DMS 273 (cell line): ENCODE results near the gene FERMT1.
"Not testable (repeated sequence)": the region's sequence is repeated elsewhere in the genome, so short reads cannot be mapped to it uniquely, and the experiment has no call there.

Experiments used
- DNase-seq: peaks from one replicate; lab custom pipeline; 2025; ENCODE audit not compliant: unreplicated experiment; lab: John Stamatoyannopoulos, UW

Gene FERMT1

GRCh38 chr20:6120491-6120988, 2.3 kb downstream of the FERMT1 start:
- DNase-seq: peak; percentile 75

- DNase-seq: no peak
Measured at GRCh38 chr20:6116758-6117157, 6.1 kb downstream of the FERMT1 start.

DNA sequence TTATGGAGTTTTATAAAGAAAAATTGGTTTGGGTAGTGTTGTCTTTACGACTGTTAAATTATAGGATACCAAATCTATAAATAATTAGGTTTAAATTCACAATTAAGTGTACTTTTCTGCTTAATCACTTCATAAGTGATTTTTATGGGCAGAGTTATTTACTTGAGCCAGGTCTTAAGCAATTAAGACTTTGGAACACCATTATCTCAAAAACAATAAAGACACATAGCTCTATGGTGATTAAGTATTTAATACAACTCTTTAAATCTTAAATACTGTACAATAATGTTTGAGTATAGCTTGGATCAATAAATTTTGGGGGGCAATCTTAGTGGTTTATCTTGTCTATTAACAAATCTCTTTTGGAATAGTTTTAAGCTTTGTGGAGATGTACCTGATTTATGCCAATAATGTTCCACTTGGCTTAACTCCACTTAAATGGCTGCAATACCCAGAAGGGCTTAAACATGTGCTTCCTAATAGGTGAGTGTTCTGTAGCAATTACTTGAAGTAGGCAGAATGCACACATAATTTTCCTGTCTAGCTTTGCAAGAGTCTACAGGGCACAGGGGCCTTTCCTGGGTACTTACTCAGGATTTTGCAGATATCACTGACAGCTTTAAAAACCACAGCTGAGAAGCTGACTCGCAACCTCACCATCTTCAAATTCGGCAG, 7.5 kb downstream of the FERMT1 start:
- DNase-seq: no peak

GRCh38 chr20:6114696-6115095, 8.1 kb downstream of the FERMT1 start:
- no peak for DNase-seq

GRCh38 chr20:6113951-6114350, 8.9 kb downstream of the FERMT1 start:
- no peak for DNase-seq

- DNase-seq: not testable (repeated sequence)
Measured at GRCh38 chr20:6112965-6113364, 9.9 kb downstream of the FERMT1 start.

DNA sequence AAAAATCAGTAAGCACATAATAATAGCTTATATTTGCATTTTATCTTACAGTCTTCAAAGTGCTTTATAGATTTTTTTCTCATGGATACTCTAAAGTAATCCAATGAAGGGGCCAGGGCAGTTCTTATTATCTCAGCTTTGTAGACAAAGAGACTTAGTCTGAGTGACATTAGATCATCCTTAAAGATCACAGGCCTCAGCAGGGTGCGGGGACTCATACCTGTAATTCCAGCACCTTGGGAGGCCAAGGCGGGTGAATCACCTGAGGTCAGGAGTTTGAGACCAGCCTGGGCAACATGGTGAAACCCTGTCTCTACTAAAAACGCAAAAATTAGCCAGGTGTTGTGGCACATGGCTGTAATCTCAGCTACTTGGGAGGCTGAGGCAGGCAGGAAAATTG, 14.5 kb downstream of the FERMT1 start:
- DNase-seq: no peak

GRCh38 chr20:6104493-6105188, 18.2 kb downstream of the FERMT1 start:
- no peak for DNase-seq

- DNase-seq: no peak
Measured at GRCh38 chr20:6103301-6103700, 19.5 kb downstream of the FERMT1 start.

- no peak for DNase-seq
Measured at GRCh38 chr20:6101346-6101745, 21.5 kb downstream of the FERMT1 start.

- no peak for DNase-seq
Measured at GRCh38 chr20:6100246-6100645, 22.6 kb downstream of the FERMT1 start.

DNA sequence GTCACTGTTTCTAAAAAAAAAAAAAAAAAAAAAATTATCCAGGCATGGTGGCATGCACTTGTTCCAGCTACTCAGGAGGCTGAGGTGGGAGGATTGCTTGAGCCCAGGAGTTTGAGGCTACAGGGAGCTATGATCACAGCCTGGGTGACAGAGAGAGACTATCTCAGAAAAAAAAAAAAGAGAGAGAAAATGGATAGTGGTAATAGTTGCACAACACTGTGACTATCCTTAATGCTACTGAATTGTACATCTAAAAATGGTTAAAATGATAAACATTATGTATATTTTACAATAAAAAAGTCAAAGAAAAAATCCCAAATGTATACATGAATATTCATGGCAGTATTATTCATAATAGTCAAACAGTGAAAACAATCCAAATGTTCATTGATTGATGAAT, 23.0 kb downstream of the FERMT1 start:
- DNase-seq: no peak

DNA sequence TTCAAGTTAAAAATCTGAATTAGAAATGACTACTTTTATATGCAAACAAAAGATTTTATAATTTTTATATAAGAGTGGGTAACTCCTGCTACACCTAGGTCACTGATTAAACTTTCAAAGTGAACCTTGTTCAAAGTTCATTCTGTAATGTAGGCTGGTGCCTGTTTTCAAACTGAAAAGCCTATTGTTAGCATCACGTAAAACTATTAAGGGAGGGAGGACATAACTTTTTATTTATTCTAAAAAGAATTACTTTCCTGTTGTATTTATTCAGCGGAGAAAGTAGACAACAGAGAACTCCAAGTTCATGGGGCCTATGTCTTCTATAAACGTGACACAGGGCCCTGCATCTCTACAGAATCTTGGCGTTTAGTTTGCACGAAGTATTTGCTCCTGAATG, 27.4 kb downstream of the FERMT1 start:
- DNase-seq: no peak

DNA sequence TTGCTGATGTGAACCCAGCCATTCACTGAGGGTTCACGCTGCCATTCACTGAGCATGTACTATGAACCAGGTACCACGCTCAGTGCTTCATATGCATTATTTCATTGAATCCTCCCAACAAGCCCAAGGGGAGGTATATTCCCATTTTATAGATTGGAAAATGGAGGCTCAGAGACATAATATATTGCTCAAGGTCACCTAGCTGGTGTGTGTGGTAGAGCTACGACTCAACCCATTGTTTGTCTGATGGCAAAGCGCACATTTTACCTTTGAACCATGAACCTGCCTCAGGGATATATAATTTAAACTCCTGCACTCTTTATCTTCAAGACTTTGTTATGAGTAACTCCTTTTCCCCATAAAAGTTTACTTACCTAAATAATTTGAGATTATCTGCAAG, 28.3 kb downstream of the FERMT1 start:
- DNase-seq: no peak

- no peak for DNase-seq
Measured at GRCh38 chr20:6094063-6094462, 28.8 kb downstream of the FERMT1 start.

DNA sequence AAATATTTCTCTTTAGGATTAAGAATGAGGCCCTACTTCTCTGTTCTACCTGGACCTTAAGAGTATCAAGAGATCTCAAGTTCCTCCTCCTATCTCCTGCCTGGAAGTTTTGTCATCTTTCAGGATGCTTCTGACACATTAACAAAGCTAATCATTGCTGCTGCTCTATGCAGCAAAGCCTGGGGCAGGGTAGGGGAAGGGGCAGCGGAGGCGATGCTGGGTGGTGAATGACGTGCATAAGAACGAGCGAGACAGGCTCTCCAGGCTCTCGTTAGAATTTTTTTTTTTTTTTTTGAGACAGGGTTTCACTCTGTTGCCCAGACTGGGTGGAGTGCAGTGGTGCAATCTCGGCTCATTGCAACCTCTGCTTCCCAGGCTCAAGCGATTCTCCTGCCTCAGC, 31.2 kb downstream of the FERMT1 start:
- DNase-seq: no peak

GRCh38 chr20:6086868-6087267, 36.0 kb downstream of the FERMT1 start:
- DNase-seq: no peak

- no peak for DNase-seq
Measured at GRCh38 chr20:6083926-6084325, 38.9 kb downstream of the FERMT1 start.

GRCh38 chr20:6081236-6081635, 41.6 kb downstream of the FERMT1 start:
- DNase-seq: no peak

- no peak for DNase-seq
Measured at GRCh38 chr20:6079016-6079415, 43.8 kb downstream of the FERMT1 start.

- peak; percentile 94 for DNase-seq
Measured at GRCh38 chr20:6075428-6076219, 47.2 kb downstream of the FERMT1 start.

- DNase-seq: no peak
Measured at GRCh38 chr20:6074784-6075183, 48.0 kb downstream of the FERMT1 start.
